Measurements from ENCODE around the gene TMEM175. TPM values are rescaled to one million over a fixed set of nuclear protein-coding genes. Genes with fewer than 3 reads are reported as not detected.

The TMEM175 gene
- total and polyA plus RNA-seq, 9 of the 15 experiments (the other 6 are each of a cell fraction or from before 2014, with no cell fraction given) = 0.13 to 30.9 (median 9.4) TPM

- peak; percentile 88 for TF ChIP-seq MGA (IDR thresholded peaks at IDR 0.05)
- no peak for TF ChIP-seq CHD4 (IDR thresholded peaks at IDR 0.05; ENCODE audit: insufficient read depth, insufficient replicate concordance, low read depth, low read length, poor library complexity, severe bottlenecking)
- TF ChIP-seq ZNF324 (CRISPR knock-in tag; IDR thresholded peaks at IDR 0.05) = no peak
- no peak for TF ChIP-seq PTRF (tag; IDR thresholded peaks at IDR 0.05)
- TF ChIP-seq MTA1 (IDR thresholded peaks at IDR 0.05; ENCODE audit: borderline replicate concordance) = peak; percentile 94
- TF ChIP-seq POLR2AphosphoS5 (IDR thresholded peaks at IDR 0.05; ENCODE audit: control insufficient read depth, insufficient read depth, low read depth, low read length) = peak; percentile 77
- peak; percentile 38; the same call in 1 of the 2 replicates for TF ChIP-seq GTF2F1 (IDR thresholded peaks at IDR 0.05; ENCODE audit: low read depth, low read length)
- TF ChIP-seq ZBTB26 (CRISPR knock-in tag; IDR thresholded peaks at IDR 0.05) = no peak
- no peak for TF ChIP-seq PRMT5 (CRISPR knock-in tag; IDR thresholded peaks at IDR 0.05)
- TF ChIP-seq ZNF280A (IDR thresholded peaks at IDR 0.05; ENCODE audit: low read depth, partially characterized antibody) = no peak
- TF ChIP-seq PHF21A (IDR thresholded peaks at IDR 0.05; ENCODE audit: borderline replicate concordance, low read depth) = no peak
- 0 out of 2 replicates have a peak, but pooled peaks have one; percentile 47 for TF ChIP-seq FOXP1 (CRISPR knock-in tag; IDR thresholded peaks at IDR 0.05)
- TF ChIP-seq MAFK (IDR thresholded peaks at IDR 0.05; ENCODE audit: low read length) = no peak
Observed at GRCh38 chr4:931960-932712, at the start of gene TMEM175, which contains the start of gene GAK (continued).

Measured in K562 (cell line).